Stimulated activated naive CD4-positive, alpha-beta T cell treated with Interleukin-2 at 50 U/mL for 16 hours (primary cell): ENCODE results near the gene ZFHX3.

Experiments used
- DNase-seq: peaks from one replicate; lab custom pipeline; 2025; lab: John Stamatoyannopoulos, UW

The ZFHX3 gene

DNA sequence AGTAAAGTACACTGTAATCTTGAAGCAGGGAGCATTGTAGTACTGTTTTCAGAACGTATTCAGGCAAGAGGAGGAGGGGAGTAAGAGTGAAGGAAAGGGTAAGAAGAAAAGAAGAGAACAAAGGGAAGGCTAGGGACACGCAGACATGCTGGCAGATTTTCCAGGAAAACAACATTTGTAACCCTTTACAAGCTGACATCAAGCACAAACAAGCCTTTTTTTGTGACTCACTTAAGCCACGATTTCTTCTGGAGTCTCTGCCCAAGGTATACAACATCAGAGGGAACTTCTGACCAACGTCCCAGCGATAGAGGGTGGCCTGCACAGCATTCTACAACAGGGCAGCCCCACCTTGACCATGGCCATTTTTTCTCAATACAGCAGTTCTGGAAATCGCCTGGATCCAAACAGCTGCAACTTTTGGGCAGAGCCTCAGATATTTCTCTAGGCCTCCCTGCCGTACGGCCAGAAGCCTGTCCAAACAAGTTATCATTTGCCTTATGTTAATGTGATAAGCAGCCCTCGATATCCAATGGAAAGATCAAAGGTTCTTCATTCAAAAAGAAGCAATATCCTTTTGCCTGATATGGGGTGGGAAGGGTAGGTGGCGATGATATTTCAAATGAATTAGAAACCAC, 247.3 kb downstream of the ZFHX3 start:
- DNase-seq = no peak

GRCh38 chr16:72798264-72798663, 249.7 kb downstream of the ZFHX3 start:
- DNase-seq = no peak

DNA sequence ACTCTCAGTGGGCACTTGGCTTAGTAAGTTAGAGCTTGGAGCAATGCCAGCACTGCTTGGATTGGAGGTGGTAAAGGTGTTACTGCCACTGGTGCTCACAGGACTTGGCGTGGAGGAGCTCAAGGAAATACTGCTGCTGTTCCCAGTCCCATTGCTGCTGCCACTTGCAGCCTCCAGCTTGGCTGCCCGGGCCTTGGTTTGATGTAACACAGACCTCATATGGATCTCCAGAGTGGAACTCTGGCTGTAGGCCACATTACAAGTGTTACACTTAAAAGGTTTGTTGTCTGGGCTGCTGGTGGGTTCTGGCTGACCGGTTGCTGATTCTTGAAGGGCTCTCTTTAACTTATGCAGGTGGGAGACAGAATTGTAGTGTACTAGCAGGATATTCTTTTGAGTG, 250.3 kb downstream of the ZFHX3 start:
- DNase-seq = no peak

- no peak for DNase-seq
Measured at GRCh38 chr16:72796222-72796621, 251.7 kb downstream of the ZFHX3 start.

GRCh38 chr16:72794986-72795385, 252.9 kb downstream of the ZFHX3 start:
- no peak for DNase-seq

DNA sequence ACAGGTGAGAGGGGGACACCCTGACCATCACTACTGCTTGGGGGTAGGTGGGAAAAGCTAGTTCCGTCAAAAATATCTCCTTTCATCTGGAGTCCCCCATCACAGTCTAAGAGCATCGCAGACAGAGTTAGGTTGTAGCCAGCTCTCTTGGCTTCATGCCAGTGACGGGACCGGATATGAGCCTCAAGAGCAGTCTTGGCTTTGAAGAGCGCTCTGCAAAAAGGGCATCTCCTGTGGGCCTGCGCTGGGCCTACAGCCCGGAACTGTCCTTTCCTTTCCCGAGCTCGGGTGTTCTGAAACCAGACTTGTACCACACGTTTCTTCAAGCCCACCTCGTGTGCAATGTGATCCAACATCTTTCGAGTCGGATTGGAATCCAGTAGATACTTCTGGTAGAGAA, 253.6 kb downstream of the ZFHX3 start:
- DNase-seq = no peak

DNA sequence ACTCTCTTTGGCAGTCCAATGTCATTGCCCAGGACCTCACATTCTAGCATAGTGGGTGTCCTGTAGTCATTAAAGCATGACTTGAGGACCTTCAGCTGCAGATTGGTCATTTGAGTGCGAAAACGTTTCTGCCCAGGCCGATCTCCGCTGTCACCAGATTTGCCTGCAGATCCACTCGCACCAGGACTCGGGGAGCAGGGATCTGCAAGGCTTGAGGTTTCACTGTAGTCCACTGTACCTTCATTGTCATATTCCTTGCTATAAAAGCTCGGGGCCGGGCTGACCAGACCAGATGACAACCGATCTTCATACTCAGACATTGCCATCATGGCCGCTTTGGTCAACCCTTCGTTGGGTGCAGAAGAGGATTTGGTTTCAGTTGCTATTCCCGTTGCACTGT, 254.2 kb downstream of the ZFHX3 start:
- DNase-seq = no peak

- DNase-seq = no peak
Measured at GRCh38 chr16:72793017-72793416, 254.9 kb downstream of the ZFHX3 start.

- DNase-seq = no peak
Measured at GRCh38 chr16:72791786-72792185, 256.1 kb downstream of the ZFHX3 start.

DNA sequence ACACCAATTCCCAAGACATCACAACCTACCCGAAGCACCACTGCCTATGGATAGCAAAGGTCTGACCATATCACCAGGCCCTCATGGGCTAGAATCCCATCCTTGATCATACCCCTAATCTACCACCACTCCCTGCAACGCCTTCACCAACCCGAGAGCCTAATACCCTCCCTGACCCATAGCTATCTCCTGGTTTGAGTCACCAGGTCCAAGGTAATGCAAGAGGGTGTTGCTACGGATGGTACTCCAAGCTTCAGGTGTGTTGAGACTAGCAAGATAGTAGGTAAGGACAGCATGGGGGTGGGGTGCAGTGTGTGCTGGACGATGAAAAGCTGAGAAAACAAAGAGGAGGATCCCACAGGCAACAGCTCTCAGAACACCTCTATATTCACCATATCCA, 258.0 kb downstream of the ZFHX3 start:
- DNase-seq = no peak

DNA sequence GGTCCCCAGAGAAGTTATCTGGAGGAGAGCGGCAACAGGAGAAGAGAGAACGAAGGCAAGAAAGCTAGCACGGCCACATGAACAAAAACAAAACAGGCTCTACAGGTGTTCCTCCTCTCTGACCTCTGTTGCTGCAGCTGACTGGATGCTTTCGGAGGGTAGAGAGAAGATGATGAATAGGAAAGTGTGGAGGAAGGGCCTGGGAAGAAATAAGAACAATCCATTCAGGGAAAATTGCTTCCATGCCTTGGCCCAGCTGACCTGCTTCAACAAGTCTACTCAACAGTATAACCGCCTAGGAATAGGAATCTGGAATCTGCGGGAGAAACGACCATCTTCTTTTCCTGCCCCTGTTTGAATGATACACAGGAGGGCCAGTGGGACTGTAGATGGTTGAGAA, 258.5 kb downstream of the ZFHX3 start:
- DNase-seq = no peak

DNA sequence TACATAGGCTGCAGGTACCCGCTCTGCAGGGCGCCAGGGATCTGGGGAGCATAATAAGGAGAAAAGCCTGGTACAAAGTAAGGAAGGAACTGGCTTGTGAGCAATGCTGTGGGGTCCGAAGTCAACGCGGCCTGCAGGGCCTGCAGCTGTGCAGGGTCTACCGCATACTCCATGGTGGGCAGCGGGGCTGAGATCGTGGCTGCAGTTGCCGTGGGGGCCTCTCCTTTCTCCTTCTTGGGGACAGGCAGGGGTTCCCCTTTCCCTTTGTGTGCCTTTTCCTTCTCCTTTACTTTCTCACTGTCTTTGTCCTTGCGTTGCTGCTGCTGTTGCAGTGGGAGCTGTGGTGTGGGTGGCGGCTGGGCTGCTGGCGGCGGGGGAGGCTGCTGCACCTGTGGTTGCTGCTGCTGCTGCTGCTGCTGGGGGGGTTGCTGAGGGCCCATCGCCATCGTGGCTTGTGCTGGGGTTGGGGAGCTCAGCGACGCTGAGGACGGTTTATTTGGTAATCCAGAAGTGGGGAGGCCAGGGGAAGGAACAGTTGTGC, 259.6 kb downstream of the ZFHX3 start:
- DNase-seq = no peak

DNA sequence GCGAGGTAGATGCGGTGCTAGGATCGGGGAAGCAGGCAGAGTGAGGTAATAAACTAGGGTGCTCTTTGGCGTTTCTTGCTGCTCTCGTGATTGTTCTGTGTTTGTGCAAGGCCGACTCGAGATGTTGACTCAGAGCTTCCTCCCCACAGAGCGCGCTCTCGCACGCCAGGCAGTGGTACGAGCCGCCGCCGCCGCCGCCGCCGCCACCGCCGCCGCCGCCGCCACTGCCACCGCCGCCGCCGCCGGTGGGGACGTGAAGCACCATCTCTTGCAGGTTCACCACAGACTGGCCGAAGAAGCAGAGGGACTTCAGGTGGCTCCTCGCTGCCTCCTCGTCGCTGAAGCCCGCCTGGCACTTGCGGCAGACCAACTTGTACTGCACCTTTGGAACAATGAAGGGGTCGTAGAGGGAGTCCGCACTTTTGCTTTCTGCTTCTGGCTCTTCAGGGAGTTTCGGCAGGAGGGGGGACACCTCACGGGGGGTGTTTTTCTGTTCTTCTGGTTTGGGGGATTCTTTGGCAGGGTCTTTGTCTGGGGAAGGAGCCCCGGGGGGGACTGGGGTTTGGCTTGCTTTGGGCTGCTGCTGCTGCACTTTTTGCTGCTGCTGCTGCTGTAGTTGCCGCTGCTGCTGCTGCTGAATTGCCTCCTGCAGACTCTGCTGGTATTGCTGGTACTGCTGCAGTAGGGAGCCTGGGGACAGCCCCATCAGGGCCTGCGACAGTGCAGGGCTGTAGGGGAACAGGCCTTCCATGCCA, 260.2 kb downstream of the ZFHX3 start:
- DNase-seq = peak; percentile 66

- DNase-seq = no peak
Measured at GRCh38 chr16:72787130-72787513, 260.8 kb downstream of the ZFHX3 start.

DNA sequence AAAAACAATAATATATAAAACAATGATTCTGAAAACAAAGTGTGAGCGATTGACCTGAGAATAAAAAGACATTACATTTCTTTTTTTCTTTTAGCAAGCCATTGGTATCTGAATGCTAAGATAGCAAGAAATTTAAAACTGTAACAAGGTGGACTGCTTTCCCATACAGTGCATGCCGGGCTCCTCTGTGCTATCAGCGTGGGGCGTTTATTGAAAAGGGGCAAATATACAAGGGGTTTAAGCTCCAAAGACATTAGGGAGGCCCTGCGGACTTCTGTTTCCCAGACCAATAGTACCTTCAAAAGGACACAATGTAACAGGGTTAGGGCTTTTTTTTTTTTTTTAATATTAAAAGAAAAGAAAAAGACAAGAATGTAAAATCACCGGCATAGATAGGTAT, 261.3 kb downstream of the ZFHX3 start:
- DNase-seq = no peak

GRCh38 chr16:72785886-72786285, 262.0 kb downstream of the ZFHX3 start:
- DNase-seq = no peak

GRCh38 chr16:72785171-72785570, 262.8 kb downstream of the ZFHX3 start:
- no peak for DNase-seq

DNA sequence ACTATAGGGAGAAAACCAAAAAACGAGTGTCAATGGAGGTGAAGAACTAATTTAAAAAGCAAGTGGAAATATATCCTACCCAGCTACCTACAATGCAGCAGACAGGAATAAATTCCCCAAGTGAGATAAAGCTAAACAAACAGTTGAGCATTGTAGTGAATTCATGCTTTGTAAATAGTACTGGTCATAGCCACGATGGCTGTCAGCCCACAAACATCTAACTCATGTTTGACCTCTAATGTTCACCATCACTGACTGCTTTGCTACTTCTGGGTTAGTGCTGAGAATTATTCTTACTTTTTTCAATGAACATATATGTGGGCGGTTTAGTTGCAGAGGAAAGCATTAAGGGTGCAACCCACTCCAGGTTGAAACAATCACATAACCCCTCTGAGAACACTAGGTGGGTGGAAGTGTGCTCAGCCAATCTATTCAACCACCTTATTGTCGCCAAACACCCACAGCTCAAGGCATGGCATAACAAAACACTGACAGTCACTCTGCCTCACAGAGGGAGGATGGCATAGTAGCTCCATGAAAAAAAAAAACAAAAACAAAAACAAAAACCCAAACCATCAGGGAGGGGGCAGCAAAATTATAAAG, 264.1 kb downstream of the ZFHX3 start:
- peak; percentile 3 for DNase-seq

- no peak for DNase-seq
Measured at GRCh38 chr16:72769876-72770275, 278.1 kb downstream of the ZFHX3 start.

DNA sequence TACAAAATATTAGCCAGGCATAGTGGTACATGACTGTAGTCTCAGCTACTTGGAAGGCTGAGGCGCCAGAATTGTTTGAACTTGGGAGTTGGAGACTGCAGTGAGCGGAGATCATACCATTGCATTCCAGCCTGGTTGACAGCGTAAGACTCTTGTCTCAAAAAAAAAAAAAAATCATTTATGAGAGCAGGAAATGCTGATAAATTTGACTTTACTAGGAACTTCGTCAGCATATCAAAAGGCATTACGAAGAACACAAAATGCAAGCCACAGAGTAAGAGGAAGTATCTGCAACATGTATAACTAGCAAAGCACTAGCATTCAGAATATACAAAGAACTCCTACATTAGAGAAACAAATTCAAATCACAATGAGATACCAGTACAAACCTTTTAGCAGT, 279.3 kb downstream of the ZFHX3 start:
- no peak for DNase-seq

- no peak for DNase-seq
Measured at GRCh38 chr16:72766506-72766905, 281.4 kb downstream of the ZFHX3 start.

GRCh38 chr16:72764015-72764654, 283.8 kb downstream of the ZFHX3 start:
- no peak for DNase-seq

GRCh38 chr16:72760581-72760980, 287.3 kb downstream of the ZFHX3 start:
- DNase-seq = no peak
